NOMO-1 treated with dmso at 0.1 percent for 144 hours (cell line): ENCODE data around the gene PEPD.

Source experiments
- DNase-seq: peaks from one replicate; lab custom pipeline; 2025; ENCODE audit not compliant: unreplicated experiment; lab: John Stamatoyannopoulos, UW

Gene PEPD

GRCh38 chr19:33460221-33460908 lies 61.2 kb downstream of the PEPD start:
- no peak for DNase-seq

- no peak for DNase-seq
Measured at GRCh38 chr19:33459222-33460090, 62.1 kb downstream of the PEPD start.

- no peak for DNase-seq
Measured at GRCh38 chr19:33458807-33459206, 62.8 kb downstream of the PEPD start.

- no peak for DNase-seq
Measured at GRCh38 chr19:33458171-33458633, 63.4 kb downstream of the PEPD start.

- DNase-seq = no peak
Measured at GRCh38 chr19:33456845-33457220, 64.8 kb downstream of the PEPD start.

- no peak for DNase-seq
Measured at GRCh38 chr19:33456076-33456844, 65.3 kb downstream of the PEPD start.

GRCh38 chr19:33453265-33453664 lies 68.3 kb downstream of the PEPD start:
- DNase-seq = no peak

- DNase-seq = no peak
Measured at GRCh38 chr19:33450689-33451088, 70.9 kb downstream of the PEPD start.

- DNase-seq = no peak
Measured at GRCh38 chr19:33449799-33450198, 71.8 kb downstream of the PEPD start.

- DNase-seq = no peak
Measured at GRCh38 chr19:33448159-33448516, 73.5 kb downstream of the PEPD start.

- no peak for DNase-seq
Measured at GRCh38 chr19:33447336-33448158, 74.0 kb downstream of the PEPD start.

GRCh38 chr19:33446330-33447293 lies 75.0 kb downstream of the PEPD start:
- no peak for DNase-seq

- DNase-seq = no peak
Measured at GRCh38 chr19:33445442-33446329, 75.9 kb downstream of the PEPD start.

- no peak for DNase-seq
Measured at GRCh38 chr19:33444562-33445441, 76.8 kb downstream of the PEPD start.

- DNase-seq = no peak
Measured at GRCh38 chr19:33443638-33444561, 77.7 kb downstream of the PEPD start.

- DNase-seq = no peak
Measured at GRCh38 chr19:33442706-33443105, 78.9 kb downstream of the PEPD start.

GRCh38 chr19:33441828-33442227 lies 79.8 kb downstream of the PEPD start:
- DNase-seq = no peak
